ENCODE measurements around the gene EDEM1.
"Not testable (repeated sequence)": the region's sequence is repeated elsewhere in the genome, so short reads cannot be mapped to it uniquely, and the experiment has no call there.

The EDEM1 gene

DNA sequence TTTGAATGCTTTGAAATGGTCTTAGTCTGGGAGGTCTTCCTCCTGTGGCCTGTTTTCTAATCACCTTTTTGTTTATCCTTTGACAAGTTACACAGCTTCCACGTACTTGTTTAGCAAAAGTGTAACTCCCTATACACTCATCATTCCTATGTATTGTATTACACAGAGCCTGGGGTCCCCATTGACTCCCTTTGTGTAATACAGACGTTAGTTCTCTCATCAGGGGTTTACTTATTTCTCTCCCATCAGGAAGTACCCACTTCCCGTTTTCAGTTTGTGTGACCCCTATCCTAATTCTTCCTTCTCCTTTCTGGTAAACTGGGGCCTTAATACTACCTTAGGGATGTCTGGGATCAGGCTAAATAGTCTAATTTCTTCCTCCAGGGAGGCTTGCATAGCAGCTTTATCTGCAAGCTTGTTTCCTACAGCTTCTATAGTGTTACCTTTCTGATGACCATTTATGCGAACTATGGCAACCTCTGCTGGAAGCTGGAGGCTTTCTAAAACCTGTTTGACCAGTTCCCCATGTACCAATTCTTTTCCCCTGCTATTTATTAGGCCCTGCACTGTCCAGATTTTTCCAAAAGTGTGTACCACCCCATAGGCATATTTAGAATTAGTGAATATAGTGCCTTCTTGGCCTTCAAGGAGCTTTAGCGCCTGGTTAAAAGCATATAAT lies 43.1 kb upstream of the EDEM1 start:
- no peak overlapping the region for H3K4me3 ChIP-seq (ENCODE audit: control insufficient read depth, low read depth, low read length)
- no peak for DNase-seq (ENCODE audit: low read depth)
- TF ChIP-seq, protein P1, sequence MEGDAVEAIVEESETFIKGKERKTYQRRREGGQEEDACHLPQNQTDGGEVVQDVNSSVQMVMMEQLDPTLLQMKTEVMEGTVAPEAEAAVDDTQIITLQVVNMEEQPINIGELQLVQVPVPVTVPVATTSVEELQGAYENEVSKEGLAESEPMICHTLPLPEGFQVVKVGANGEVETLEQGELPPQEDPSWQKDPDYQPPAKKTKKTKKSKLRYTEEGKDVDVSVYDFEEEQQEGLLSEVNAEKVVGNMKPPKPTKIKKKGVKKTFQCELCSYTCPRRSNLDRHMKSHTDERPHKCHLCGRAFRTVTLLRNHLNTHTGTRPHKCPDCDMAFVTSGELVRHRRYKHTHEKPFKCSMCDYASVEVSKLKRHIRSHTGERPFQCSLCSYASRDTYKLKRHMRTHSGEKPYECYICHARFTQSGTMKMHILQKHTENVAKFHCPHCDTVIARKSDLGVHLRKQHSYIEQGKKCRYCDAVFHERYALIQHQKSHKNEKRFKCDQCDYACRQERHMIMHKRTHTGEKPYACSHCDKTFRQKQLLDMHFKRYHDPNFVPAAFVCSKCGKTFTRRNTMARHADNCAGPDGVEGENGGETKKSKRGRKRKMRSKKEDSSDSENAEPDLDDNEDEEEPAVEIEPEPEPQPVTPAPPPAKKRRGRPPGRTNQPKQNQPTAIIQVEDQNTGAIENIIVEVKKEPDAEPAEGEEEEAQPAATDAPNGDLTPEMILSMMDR (IDR thresholded peaks at IDR 0.05; ENCODE audit: control insufficient read depth, insufficient read depth, low read depth, low read length, missing control alignments), result no peak

DNA sequence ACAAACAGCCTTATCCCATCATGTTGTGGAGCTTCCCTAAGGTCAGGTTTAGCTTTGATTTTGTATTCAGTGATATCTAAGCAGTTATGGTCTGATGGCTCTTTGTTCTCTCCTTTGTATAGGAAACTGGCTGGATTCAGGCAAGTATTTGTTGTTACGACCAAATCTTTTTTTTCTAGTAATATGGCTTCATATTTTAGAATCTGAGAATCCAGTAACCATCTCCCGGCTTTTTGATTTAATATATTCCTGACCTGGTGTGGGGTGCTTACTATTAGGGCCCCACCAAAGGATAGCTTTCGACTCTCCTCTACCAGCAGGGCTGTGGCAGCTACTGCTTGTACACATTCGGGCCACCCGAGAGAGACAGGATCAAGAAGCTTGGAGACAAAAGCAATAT lies 42.4 kb upstream of the EDEM1 start:
- TF ChIP-seq, protein P1 (IDR thresholded peaks at IDR 0.05; ENCODE audit: control insufficient read depth, insufficient read depth, low read depth, low read length, missing control alignments), result no peak
- no peak for DNase-seq (ENCODE audit: low read depth)
- no peak overlapping the region for H3K4me3 ChIP-seq (ENCODE audit: control insufficient read depth, low read depth, low read length)

DNA sequence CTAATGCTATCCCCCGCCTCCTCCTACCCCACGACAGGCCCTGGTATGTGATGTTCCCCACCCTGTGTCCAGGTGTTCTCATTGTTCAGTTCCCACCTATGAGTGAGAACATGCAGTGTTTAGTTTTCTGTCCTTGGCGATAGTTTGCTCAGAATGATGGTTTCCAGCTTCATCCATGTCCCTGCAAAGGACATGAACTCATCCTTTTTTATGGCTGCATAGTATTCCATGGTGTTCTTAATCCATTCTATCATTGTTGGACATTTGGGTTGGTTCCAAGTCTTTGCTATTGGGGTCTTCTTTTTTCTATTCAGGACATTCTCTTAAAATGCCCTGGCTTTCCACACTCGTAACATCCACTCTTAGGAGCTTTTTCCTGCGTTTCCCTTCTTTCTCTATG lies 40.4 kb upstream of the EDEM1 start:
- not testable (repeated sequence) for DNase-seq (ENCODE audit: low read depth); H3K4me3 ChIP-seq (ENCODE audit: control insufficient read depth, low read depth, low read length)

DNA sequence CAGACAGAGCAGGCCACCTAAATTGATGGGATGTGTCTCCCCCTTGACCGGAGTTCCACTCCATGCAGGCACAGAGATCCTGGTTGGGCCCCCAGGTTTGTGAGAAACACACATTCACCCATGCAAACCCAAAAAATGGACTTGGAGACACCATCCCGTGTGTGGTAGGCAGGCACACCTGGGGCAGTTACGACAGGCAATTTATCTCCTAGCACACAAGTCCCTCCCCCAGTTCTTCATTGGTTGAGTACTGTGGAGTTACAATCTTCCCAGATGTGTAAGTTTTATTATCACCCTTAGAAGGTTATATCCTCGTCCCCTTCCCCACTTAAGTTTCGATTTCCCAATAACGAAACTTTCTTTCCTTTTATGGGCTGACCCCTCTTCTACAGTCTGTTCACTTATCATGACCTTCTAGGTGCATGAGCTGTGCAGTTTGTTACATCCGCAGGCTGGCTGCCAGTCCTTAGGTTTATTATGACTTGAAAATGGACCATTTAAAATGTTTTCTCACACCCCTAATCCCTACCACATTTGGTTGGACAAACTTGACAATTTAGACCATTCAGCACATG lies 38.1 kb upstream of the EDEM1 start:
- no peak for DNase-seq (ENCODE audit: low read depth)

DNA sequence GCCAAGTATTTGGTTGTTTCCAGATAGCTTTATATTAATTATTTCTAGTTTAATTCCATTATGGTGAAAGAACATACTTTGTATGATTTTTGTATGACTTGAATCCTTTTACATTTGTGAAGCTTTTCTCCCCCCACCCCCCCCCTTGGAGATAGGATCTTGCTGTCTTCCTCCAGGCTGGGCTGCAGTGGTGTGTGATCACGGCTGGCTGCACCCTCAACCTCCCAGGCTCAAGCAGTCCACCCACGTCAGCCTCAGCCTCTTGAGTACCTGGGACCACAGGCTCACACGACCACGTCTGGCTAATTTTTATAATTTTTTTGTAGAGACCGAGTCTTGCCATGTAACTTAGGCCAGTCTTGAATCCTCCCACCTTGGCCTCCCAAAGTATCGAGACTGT lies 35.9 kb upstream of the EDEM1 start:
- no peak overlapping the region for H3K4me3 ChIP-seq (ENCODE audit: control insufficient read depth, low read depth, low read length)
- TF ChIP-seq, protein P1 (IDR thresholded peaks at IDR 0.05; ENCODE audit: control insufficient read depth, insufficient read depth, low read depth, low read length, missing control alignments), result no peak
- DNase-seq (ENCODE audit: low read depth), result no peak

More for the DNA sequence above, 38.1 kb upstream of the EDEM1 start:
- H3K4me3 ChIP-seq (ENCODE audit: control insufficient read depth, low read depth, low read length), result no peak overlapping the region
- TF ChIP-seq, protein P1 (IDR thresholded peaks at IDR 0.05; ENCODE audit: control insufficient read depth, insufficient read depth, low read depth, low read length, missing control alignments), result no peak

DNA sequence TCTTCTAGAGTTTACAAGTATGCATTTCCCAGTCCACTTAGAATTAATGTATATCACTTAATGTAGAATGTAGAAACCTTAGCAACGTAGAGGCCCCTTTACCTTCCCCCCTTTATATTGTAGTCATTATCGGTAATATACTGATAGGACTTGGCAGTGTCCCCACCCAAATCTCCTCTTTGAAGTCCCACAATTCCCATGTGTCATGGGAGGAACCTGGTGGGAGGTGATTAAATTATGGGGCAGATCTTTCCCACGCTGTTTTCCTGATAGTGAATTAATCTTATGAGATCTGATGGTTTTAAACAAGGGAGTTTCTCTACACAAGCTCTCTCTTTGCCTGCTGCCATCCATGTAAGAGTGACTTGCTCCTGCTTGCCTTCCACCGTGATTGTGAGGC lies 34.4 kb upstream of the EDEM1 start:
- no peak overlapping the region for H3K4me3 ChIP-seq (ENCODE audit: control insufficient read depth, low read depth, low read length)
- TF ChIP-seq, protein P1 (IDR thresholded peaks at IDR 0.05; ENCODE audit: control insufficient read depth, insufficient read depth, low read depth, low read length, missing control alignments), result no peak
- no peak for DNase-seq (ENCODE audit: low read depth)

DNA sequence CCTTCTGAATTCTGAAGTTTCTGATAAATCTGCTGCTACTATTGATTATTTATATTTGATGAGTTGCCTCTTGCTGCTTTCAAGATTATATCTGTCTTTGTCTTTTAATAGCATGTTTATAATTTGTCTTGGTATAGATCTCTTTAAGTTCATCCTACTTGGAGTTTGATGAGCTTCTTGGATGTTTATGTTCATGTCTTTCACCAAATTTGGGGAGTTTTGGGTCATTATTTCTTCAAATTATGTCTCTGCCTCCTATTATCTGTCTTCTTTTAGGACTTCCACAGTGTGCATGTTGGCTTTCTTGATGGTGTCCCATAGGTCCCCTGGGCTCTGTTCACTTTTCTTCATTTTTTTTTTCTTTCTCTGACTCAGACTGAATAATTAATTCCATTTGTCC lies 32.3 kb upstream of the EDEM1 start:
- no peak for DNase-seq (ENCODE audit: low read depth)
- H3K4me3 ChIP-seq (ENCODE audit: control insufficient read depth, low read depth, low read length), result no peak overlapping the region
- TF ChIP-seq, protein P1 (IDR thresholded peaks at IDR 0.05; ENCODE audit: control insufficient read depth, insufficient read depth, low read depth, low read length, missing control alignments), result no peak

Data from AG09309 (cell line).